Activated B cell treated with CpG ODN at 0.5 μM for 24 hours (primary cell): Measurements from ENCODE around the gene NAMPT. TPM values are rescaled to one million over a fixed set of nuclear protein-coding genes. Genes with fewer than 3 reads are reported as not detected.

Experiments
- ATAC-seq: fragments of 200-7000 bp; cut with Tn5 transposase; one replicate; pipeline ENCODE4 v1.10.0; 2021; ENCODE audit warnings: low read depth, mild to moderate bottlenecking, moderate library complexity
- CTCF ChIA-PET: fragments of 350-600 bp; sonication (Branson Sonifier 250); formaldehyde crosslinking; loops from one replicate; lab custom pipeline; 2021; ENCODE audit warnings: antibody characterized with exemption; lab: Charles Lee
- POLR2A ChIA-PET: fragments of 350-600 bp; sonication (Branson Sonifier 250); formaldehyde crosslinking; loops from one replicate; lab custom pipeline; 2021; ENCODE audit warnings: antibody characterized with exemption; lab: Charles Lee
- DNase-seq: peaks from one replicate; pipeline ENCODE4 v3.0.0; 2022
- H3K27ac Mint-ChIP-seq: one replicate; pipeline ENCODE4 v1.8.0; 2020; ENCODE audit warnings: mixed read lengths
- H3K27me3 Mint-ChIP-seq: one replicate; pipeline ENCODE4 v1.8.0; 2021; ENCODE audit warnings: mixed read lengths
- H3K36me3 Mint-ChIP-seq: one replicate; pipeline ENCODE4 v1.8.0; 2021; ENCODE audit warnings: low read depth, mixed read lengths
- H3K4me1 Mint-ChIP-seq: one replicate; pipeline ENCODE4 v1.8.0; 2021; ENCODE audit warnings: mixed read lengths
- H3K4me3 Mint-ChIP-seq: one replicate; pipeline ENCODE4 v1.8.0; 2020; ENCODE audit warnings: mild to moderate bottlenecking, mixed read lengths
- H3K9me3 Mint-ChIP-seq: one replicate; pipeline ENCODE4 v1.8.0; 2020; ENCODE audit warnings: mixed read lengths
- CTCF ChIP-seq: fragments of 200-600 bp; IDR thresholded peaks from one replicate; pipeline ENCODE4 v1.8.0; 2022; ENCODE audit warnings: antibody characterized with exemption, mild to moderate bottlenecking
- intact Hi-C: fragments of 100-400 bp; cut with micrococcal nuclease; formaldehyde crosslinking; loops from one replicate; pipeline ENCODE4 v1.15.1; 2024
- total RNA-seq: library from RNA; stranded (reverse); gene quantifications from 2 replicates; pipeline ENCODE4 v1.2.3, GENCODE V29; 2022

Gene NAMPT
- total RNA-seq: 84.3 and 90.2 TPM in 2 replicates

GRCh38 chr7:106284714-106285050 is at the start of gene NAMPT:
NAMPT (minus strand) TSS chr7:106284983; CDS start chr7:106284884, 99 bp downstream.
- Mint-ChIP-seq H3K9me3 (no peaks in the 10 kb centered on the region), H3K27me3 (no peaks in the 10 kb centered on the region), H3K36me3 (peaks cover 10% of the 10 kb centered on the region), H3K27ac (peak within 1 kb of the TSS; percentile 98), H3K4me1 (peaks cover 35% of the 10 kb centered on the region), H3K4me3 (peak within 1 kb of the TSS; percentile 89)
- ChIA-PET POLR2A (interaction anchor here (0.6 to 3.6 kb wide), 37 partner anchors 11 to 1459 kb away, joined by 3 to 74 read pairs (median 4); partner anchors contain the start of genes CBLL1, CCDC71L, HBP1 and KMT2E), CTCF (interaction anchor here (0.8 to 1.7 kb wide), 6 partner anchors 61 to 452 kb away, joined by 3 to 5 read pairs (median 3); no protein-coding TSS in a partner anchor)
- ATAC-seq: no peak
- intact Hi-C loops: loop anchor here (1.0 to 10.0 kb wide), 17 partner anchors 62 to 1340 kb away; partner anchors contain the start of genes CCDC71L, KMT2E, PIK3CG and PRKAR2B
- TF ChIP-seq CTCF: no peak
- peak; percentile 90 for DNase-seq

GRCh38 chr7:106332201-106332600 is 47.4 kb upstream of the NAMPT start:
- Mint-ChIP-seq H3K27ac (no peak overlapping the region), H3K27me3 (peaks cover 12% of the 10 kb centered on the region), H3K36me3 (no peaks in the 10 kb centered on the region), H3K9me3 (peaks cover 4% of the 10 kb centered on the region), H3K4me3 (no peak overlapping the region), H3K4me1 (no peaks in the 10 kb centered on the region)
- intact Hi-C loops: no loop called here
- TF ChIP-seq CTCF: no peak
- POLR2A ChIA-PET: no interaction called here
- ATAC-seq: no peak
- no peak for DNase-seq
- CTCF ChIA-PET: no interaction called here

GRCh38 chr7:106331441-106332175 is 46.8 kb upstream of the NAMPT start:
- no peaks in the 10 kb centered on the region for H3K4me1 Mint-ChIP-seq
- intact Hi-C loops: no loop called here
- no peaks in the 10 kb centered on the region for H3K36me3 Mint-ChIP-seq
- DNase-seq: no peak
- ATAC-seq: no peak
- H3K9me3 Mint-ChIP-seq: no peaks in the 10 kb centered on the region
- ChIA-PET POLR2A (no interaction called here), CTCF (no interaction called here)
- H3K27ac Mint-ChIP-seq: no peak overlapping the region
- H3K4me3 Mint-ChIP-seq: no peak overlapping the region
- TF ChIP-seq CTCF: no peak
- H3K27me3 Mint-ChIP-seq: peaks cover 12% of the 10 kb centered on the region

- H3K27ac Mint-ChIP-seq: no peak overlapping the region
- intact Hi-C loops: no loop called here
- no peaks in the 10 kb centered on the region for H3K36me3 Mint-ChIP-seq
- no peak for TF ChIP-seq CTCF
- peaks cover 10% of the 10 kb centered on the region for H3K27me3 Mint-ChIP-seq
- no peak overlapping the region for H3K4me3 Mint-ChIP-seq
- CTCF ChIA-PET: no interaction called here
- DNase-seq (no peak), ATAC-seq (no peak)
- POLR2A ChIA-PET: no interaction called here
- no peaks in the 10 kb centered on the region for H3K4me1 Mint-ChIP-seq
- peaks cover 1% of the 10 kb centered on the region for H3K9me3 Mint-ChIP-seq
These were observed 45.4 kb upstream of the NAMPT start for GRCh38 chr7:106329971-106330733.

- peaks cover 10% of the 10 kb centered on the region for H3K27me3 Mint-ChIP-seq
- intact Hi-C loops: no loop called here
- H3K36me3 Mint-ChIP-seq: no peaks in the 10 kb centered on the region
- no peaks in the 10 kb centered on the region for H3K4me1 Mint-ChIP-seq
- no peak overlapping the region for H3K4me3 Mint-ChIP-seq
- POLR2A ChIA-PET: no interaction called here
- TF ChIP-seq CTCF: no peak
- DNase-seq: no peak
- H3K27ac Mint-ChIP-seq: no peak overlapping the region
- CTCF ChIA-PET: no interaction called here
- H3K9me3 Mint-ChIP-seq: peaks cover 3% of the 10 kb centered on the region
- no peak for ATAC-seq
These were observed 44.6 kb upstream of the NAMPT start for GRCh38 chr7:106329408-106329807.
